Measurements from ENCODE around the gene URI1. TPM values are rescaled to one million over a fixed set of nuclear protein-coding genes. Genes with fewer than 3 reads are reported as not detected.

URI1 gene
- total and polyA plus RNA-seq, 2 donors, result 37.9 to 111 TPM

DNA sequence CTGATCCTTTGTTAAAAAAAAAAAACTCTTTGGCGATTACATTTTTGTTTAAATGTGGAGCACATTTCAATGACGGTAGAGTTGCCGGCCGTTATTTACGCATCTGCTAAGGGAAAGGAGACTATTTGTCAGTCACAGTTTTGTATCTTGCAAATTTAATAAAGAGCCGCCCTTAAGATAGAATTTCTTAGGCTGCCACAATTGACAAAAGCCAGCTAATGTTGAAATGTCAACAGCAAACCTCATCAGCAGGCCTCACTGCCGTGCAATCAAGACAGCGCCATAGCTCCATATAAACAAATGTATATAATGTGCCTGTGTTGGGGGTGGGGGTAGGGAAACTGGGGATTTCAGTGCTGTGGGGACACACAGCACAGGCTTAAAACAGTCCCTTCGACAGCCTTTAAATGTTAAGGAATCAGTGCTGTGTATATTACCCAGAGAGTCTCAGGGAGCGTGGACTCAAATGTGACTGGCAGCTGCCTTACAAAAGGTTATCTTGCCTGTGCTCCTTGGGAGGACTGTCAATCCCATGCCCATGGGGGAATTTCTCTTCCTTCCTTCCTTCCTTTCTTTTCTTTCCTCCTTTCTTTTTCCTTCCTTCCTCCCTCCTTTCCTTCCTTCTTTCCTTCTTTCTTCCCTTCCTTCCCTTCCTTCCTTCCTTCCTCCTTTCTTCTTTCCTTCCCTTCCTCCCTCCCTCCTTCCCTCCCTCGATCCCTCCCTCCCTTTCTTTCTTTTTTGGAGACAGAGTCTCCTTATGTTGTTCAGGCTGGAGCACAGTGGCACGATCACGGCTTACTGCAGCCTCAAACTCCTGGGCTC is 108.0 kb downstream of the URI1 start:
- DNase-seq (ENCODE audit: extremely low spot score), result no peak
- no peaks in the 10 kb centered on the region for H3K4me1 ChIP-seq (ENCODE audit: insufficient read depth)
- no peak overlapping the region for H3K27ac ChIP-seq (ENCODE audit: low read depth)
- no peak overlapping the region for H3K4me3 ChIP-seq (ENCODE audit: low read depth, low read length)
- H3K36me3 ChIP-seq (ENCODE audit: insufficient read depth), result no peaks in the 10 kb centered on the region
- WGBS, result 47% methylated on average over 13 of the region's 13 CpGs

DNA sequence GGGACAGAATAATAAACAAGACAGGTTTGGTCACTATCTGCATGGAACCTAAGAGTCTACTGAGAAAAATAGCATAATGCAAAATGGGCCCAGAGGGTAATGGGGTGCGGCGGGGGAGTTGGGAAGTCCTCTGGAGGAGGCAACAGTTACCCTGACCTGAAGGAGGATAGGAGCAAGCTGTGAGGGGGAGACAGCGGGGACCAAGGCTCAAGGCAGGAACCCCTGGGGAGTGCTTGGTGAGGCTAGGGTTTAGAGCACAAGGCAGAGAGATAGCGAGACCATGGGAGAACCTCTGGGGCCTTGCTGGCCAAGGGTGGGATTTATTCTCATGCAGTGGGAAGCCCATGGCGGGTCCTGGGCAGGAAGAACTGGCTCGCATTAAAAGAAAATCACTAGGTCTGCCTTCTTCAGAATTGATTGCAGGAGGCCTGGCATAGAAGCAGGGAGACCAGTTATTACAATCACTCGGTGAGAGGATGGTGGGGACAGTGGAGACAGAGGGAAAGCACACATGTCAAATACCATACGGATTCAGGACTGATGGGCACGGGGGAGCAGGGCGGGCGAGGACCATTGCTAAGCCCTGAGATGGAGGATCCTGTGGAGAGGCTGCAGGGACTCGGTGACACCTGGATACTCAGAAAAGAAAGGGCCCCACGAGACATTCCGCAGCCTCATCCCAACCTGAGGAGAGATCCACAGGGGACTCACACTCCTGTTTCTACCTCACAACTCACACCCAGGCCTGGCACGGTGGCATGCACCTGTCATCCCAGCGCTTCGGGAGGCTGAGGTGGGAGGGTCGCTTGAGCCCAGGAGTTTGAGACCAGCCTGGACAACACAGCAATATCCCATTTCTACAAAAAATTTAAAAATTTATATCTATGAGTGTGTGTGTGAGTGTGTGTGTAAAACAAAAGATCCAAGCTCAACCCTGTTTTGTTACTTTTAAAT is 110.4 kb downstream of the URI1 start:
- Histone ChIP-seq H3K4me3 (ENCODE audit: low read depth, low read length) (no peak overlapping the region), H3K36me3 (ENCODE audit: insufficient read depth) (no peaks in the 10 kb centered on the region), H3K4me1 (ENCODE audit: insufficient read depth) (no peaks in the 10 kb centered on the region), H3K27ac (ENCODE audit: low read depth) (no peak overlapping the region)
- DNase-seq (ENCODE audit: extremely low spot score), result no peak
- WGBS, result 93% methylated on average over 18 of the region's 18 CpGs

- Histone ChIP-seq H3K27ac (ENCODE audit: low read depth) (no peak overlapping the region), H3K4me1 (ENCODE audit: insufficient read depth) (no peaks in the 10 kb centered on the region), H3K36me3 (ENCODE audit: insufficient read depth) (no peaks in the 10 kb centered on the region), H3K4me3 (ENCODE audit: low read depth, low read length) (no peak overlapping the region)
- 90% methylated on average over 18 of the region's 18 CpGs for WGBS
- no peak for DNase-seq (ENCODE audit: extremely low spot score)
Observed at GRCh38 chr19:30053558-30053957, 111.5 kb downstream of the URI1 start.

DNA sequence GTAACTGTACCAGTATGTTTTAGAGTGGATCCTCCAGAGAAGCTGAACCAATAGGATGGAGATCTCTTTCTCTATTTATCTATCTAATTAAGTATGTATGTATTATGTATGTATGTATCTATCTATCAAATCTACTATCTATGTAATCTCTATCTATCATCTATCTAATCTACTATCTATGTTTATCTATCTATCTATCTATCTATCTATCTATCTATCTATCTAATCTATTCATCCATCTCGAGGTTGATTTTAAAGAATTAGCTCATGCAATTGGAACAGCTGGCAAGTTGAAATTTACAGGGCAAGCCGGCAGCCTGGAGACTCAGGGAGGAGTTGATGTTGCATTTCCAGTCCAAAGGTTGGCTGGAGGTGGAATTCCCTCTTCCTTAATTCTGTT is 112.2 kb downstream of the URI1 start:
- Histone ChIP-seq H3K27ac (ENCODE audit: low read depth) (no peak overlapping the region), H3K4me1 (ENCODE audit: insufficient read depth) (no peaks in the 10 kb centered on the region), H3K4me3 (ENCODE audit: low read depth, low read length) (no peak overlapping the region), H3K36me3 (ENCODE audit: insufficient read depth) (no peaks in the 10 kb centered on the region)
- DNase-seq (ENCODE audit: extremely low spot score), result no peak
- WGBS, result 59% methylated on average over 2 of the region's 2 CpGs

- no peaks in the 10 kb centered on the region for H3K4me1 ChIP-seq (ENCODE audit: insufficient read depth)
- H3K4me3 ChIP-seq (ENCODE audit: low read depth, low read length), result no peak overlapping the region
- DNase-seq (ENCODE audit: extremely low spot score), result no peak
- H3K36me3 ChIP-seq (ENCODE audit: insufficient read depth), result no peaks in the 10 kb centered on the region
- WGBS, result 97% methylated on average over 2 of the region's 2 CpGs
- no peak overlapping the region for H3K27ac ChIP-seq (ENCODE audit: low read depth)
Observed at GRCh38 chr19:30056580-30056979, 114.5 kb downstream of the URI1 start.

- Histone ChIP-seq H3K4me3 (ENCODE audit: low read depth, low read length) (no peak overlapping the region), H3K27ac (ENCODE audit: low read depth) (no peak overlapping the region), H3K36me3 (ENCODE audit: insufficient read depth) (no peaks in the 10 kb centered on the region), H3K4me1 (ENCODE audit: insufficient read depth) (no peaks in the 10 kb centered on the region)
- no peak for DNase-seq (ENCODE audit: extremely low spot score)
- WGBS, result 88% methylated on average over 27 of the region's 27 CpGs
Observed at GRCh38 chr19:30059741-30060457, 117.9 kb downstream of the URI1 start.

GRCh38 chr19:30060531-30061222 is 118.6 kb downstream of the URI1 start:
- 72% methylated on average over 13 of the region's 13 CpGs for whole genome bisulfite sequencing
- no peak overlapping the region for H3K27ac ChIP-seq (ENCODE audit: low read depth)
- H3K36me3 ChIP-seq (ENCODE audit: insufficient read depth), result no peaks in the 10 kb centered on the region
- H3K4me1 ChIP-seq (ENCODE audit: insufficient read depth), result no peaks in the 10 kb centered on the region
- no peak overlapping the region for H3K4me3 ChIP-seq (ENCODE audit: low read depth, low read length)
- DNase-seq (ENCODE audit: extremely low spot score), result no peak

DNA sequence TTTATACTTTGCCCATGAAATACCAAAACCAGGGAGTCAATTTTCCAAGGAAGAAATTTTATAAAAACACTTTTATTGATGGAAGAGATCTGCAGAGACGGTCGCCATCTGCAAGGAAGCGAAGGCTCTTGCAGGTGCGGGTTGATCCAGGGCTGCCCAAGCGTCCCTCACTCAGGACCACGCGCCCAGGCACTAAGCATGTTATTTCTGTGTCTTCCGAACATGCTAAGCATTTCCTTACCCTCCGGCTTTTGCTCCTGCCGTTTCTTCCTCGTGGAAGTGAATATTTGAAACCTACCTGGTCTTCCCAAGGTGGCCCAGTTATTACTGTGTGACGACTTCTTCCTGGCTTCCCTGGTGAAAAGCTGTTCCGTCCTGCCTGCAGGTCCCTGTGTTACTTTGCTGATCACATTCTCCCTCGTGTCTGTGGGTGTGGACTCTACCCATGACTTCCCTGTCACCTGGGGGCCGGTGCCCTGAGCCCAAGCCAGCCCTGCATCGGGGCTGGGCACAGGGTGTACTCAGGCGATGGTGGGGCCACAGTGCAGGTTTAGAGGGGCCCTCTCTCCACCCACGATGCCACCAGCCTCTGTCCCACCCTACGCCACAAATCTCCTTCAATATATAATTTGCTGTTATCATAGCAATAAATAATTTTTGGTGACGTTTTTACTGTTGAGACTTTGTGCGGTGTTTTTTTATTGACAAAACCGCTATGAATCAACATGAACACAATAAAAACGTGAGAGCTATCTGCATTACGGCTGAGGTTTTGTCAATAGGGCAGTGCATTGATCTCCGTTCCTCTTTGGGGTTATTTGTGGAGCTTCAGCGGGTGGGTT is 119.4 kb downstream of the URI1 start:
- Histone ChIP-seq H3K4me3 (ENCODE audit: low read depth, low read length) (no peak overlapping the region), H3K27ac (ENCODE audit: low read depth) (no peak overlapping the region), H3K36me3 (ENCODE audit: insufficient read depth) (no peaks in the 10 kb centered on the region), H3K4me1 (ENCODE audit: insufficient read depth) (no peaks in the 10 kb centered on the region)
- WGBS, result 78% methylated on average over 26 of the region's 26 CpGs
- DNase-seq (ENCODE audit: extremely low spot score), result no peak

- no peak for DNase-seq (ENCODE audit: extremely low spot score)
- no peak overlapping the region for H3K4me3 ChIP-seq (ENCODE audit: low read depth, low read length)
- no peak overlapping the region for H3K27ac ChIP-seq (ENCODE audit: low read depth)
- WGBS, result 79% methylated on average over 16 of the region's 16 CpGs
- H3K4me1 ChIP-seq (ENCODE audit: insufficient read depth), result no peaks in the 10 kb centered on the region
- no peaks in the 10 kb centered on the region for H3K36me3 ChIP-seq (ENCODE audit: insufficient read depth)
Observed at GRCh38 chr19:30062065-30062906, 120.2 kb downstream of the URI1 start.

GRCh38 chr19:30062907-30063649 is 121.0 kb downstream of the URI1 start:
- Histone ChIP-seq H3K4me3 (ENCODE audit: low read depth, low read length) (no peak overlapping the region), H3K27ac (ENCODE audit: low read depth) (no peak overlapping the region), H3K36me3 (ENCODE audit: insufficient read depth) (no peaks in the 10 kb centered on the region), H3K4me1 (ENCODE audit: insufficient read depth) (no peaks in the 10 kb centered on the region)
- 87% methylated on average over 11 of the region's 11 CpGs for WGBS
- DNase-seq (ENCODE audit: extremely low spot score), result no peak

- DNase-seq (ENCODE audit: extremely low spot score), result no peak
- WGBS, result 86% methylated on average over 13 of the region's 13 CpGs
- Histone ChIP-seq H3K27ac (ENCODE audit: low read depth) (no peak overlapping the region), H3K36me3 (ENCODE audit: insufficient read depth) (no peaks in the 10 kb centered on the region), H3K4me3 (ENCODE audit: low read depth, low read length) (no peak overlapping the region), H3K4me1 (ENCODE audit: insufficient read depth) (no peaks in the 10 kb centered on the region)
Observed at GRCh38 chr19:30063650-30064347, 121.8 kb downstream of the URI1 start.

Data from urinary bladder (tissue), 4 donors.